Glomerular visceral epithelial cell (primary cell): ENCODE data around the gene NCAPD3.
"Not testable (repeated sequence)": the region's sequence is repeated elsewhere in the genome, so short reads cannot be mapped to it uniquely, and the experiment has no call there.

Experiments used
- DNase-seq: peaks from one replicate; pipeline ENCODE4 v3.0.0-alpha.2; 2016; ENCODE audit errors: extremely low spot score

The NCAPD3 gene

GRCh38 chr11:134224710-134225664 lies 1.2 kb upstream of the NCAPD3 start:
- peak; percentile 13 for DNase-seq

GRCh38 chr11:134223121-134223520 lies 646 bp downstream of the NCAPD3 start:
- no peak for DNase-seq

GRCh38 chr11:134216816-134217215 lies 7.0 kb downstream of the NCAPD3 start:
- no peak for DNase-seq

- no peak for DNase-seq
Observed at GRCh38 chr11:134215836-134216235, 7.9 kb downstream of the NCAPD3 start.

- DNase-seq = peak; percentile 20
Observed at GRCh38 chr11:134207538-134208239, 16.1 kb downstream of the NCAPD3 start.

GRCh38 chr11:134206185-134206584 lies 17.6 kb downstream of the NCAPD3 start:
- DNase-seq = no peak

GRCh38 chr11:134205729-134206128 lies 18.0 kb downstream of the NCAPD3 start:
- DNase-seq = no peak

- DNase-seq = no peak
Observed at GRCh38 chr11:134202661-134203060, 21.1 kb downstream of the NCAPD3 start.

GRCh38 chr11:134200688-134201087 lies 23.1 kb downstream of the NCAPD3 start:
- no peak for DNase-seq

GRCh38 chr11:134199531-134199930 lies 24.2 kb downstream of the NCAPD3 start:
- DNase-seq = no peak

- no peak for DNase-seq
Observed at GRCh38 chr11:134196756-134197155, 27.0 kb downstream of the NCAPD3 start.

- not testable (repeated sequence) for DNase-seq
Observed at GRCh38 chr11:134188092-134188491, 35.7 kb downstream of the NCAPD3 start.

GRCh38 chr11:134181707-134182106 lies 42.1 kb downstream of the NCAPD3 start:
- no peak for DNase-seq

GRCh38 chr11:134178032-134178674 lies 45.6 kb downstream of the NCAPD3 start:
- DNase-seq = no peak

GRCh38 chr11:134176284-134176683 lies 47.5 kb downstream of the NCAPD3 start:
- DNase-seq = no peak

- DNase-seq = no peak
Observed at GRCh38 chr11:134173296-134173695, 50.5 kb downstream of the NCAPD3 start.

GRCh38 chr11:134171951-134172350 lies 51.8 kb downstream of the NCAPD3 start:
- no peak for DNase-seq

GRCh38 chr11:134170919-134171281 lies 52.9 kb downstream of the NCAPD3 start:
- DNase-seq = no peak

- DNase-seq = no peak
Observed at GRCh38 chr11:134170177-134170918, 53.4 kb downstream of the NCAPD3 start.

- peak; percentile 6 for DNase-seq
Observed at GRCh38 chr11:134164490-134165370, 59.0 kb downstream of the NCAPD3 start.

- no peak for DNase-seq
Observed at GRCh38 chr11:134159652-134160051, 64.1 kb downstream of the NCAPD3 start.
